ENCODE measurements around the gene CCDC196.
"Not testable (repeated sequence)": the region's sequence is repeated elsewhere in the genome, so short reads cannot be mapped to it uniquely, and the experiment has no call there.

Gene CCDC196

GRCh38 chr14:66539034-66539433 lies 52.9 kb downstream of the CCDC196 start:
- Histone ChIP-seq H3K4me1 (ENCODE audit: control insufficient read depth, insufficient read depth, low read length) (no peaks in the 10 kb centered on the region), H3K27me3 (ENCODE audit: control insufficient read depth, insufficient read depth, low read length) (no peaks in the 10 kb centered on the region), H3K4me3 (ENCODE audit: low read length) (no peak overlapping the region), H3K9ac (ENCODE audit: low read length) (no peak overlapping the region), H3K36me3 (ENCODE audit: control insufficient read depth, insufficient read depth, low read length) (no peaks in the 10 kb centered on the region), H3K9me3 (ENCODE audit: control insufficient read depth, low read length) (no peaks in the 10 kb centered on the region)

DNA sequence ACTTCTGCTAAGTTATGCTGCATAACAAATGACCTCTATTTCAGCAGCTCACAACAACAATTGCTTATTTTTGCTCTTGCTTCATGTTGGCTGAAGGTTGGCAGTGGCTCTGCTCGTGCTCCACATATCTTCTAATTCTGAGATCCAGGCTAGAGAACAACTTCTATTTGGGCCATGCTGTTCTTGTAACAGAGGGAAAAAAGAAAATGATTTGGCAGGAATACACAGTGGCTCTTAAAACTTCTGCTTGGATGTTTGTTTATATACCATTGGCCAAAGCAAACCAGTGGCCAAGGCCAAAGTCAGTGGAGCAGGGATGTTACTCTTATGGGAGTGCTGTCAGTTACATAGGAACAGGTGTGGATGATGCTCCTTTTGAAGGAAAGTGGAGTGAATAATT lies 53.9 kb downstream of the CCDC196 start:
- Histone ChIP-seq H3K27me3 (ENCODE audit: control insufficient read depth, insufficient read depth, low read length) (no peaks in the 10 kb centered on the region), H3K4me1 (ENCODE audit: control insufficient read depth, insufficient read depth, low read length) (no peaks in the 10 kb centered on the region), H3K4me3 (ENCODE audit: low read length) (no peak overlapping the region), H3K36me3 (ENCODE audit: control insufficient read depth, insufficient read depth, low read length) (no peaks in the 10 kb centered on the region), H3K9ac (ENCODE audit: low read length) (no peak overlapping the region), H3K9me3 (ENCODE audit: control insufficient read depth, low read length) (no peaks in the 10 kb centered on the region)

DNA sequence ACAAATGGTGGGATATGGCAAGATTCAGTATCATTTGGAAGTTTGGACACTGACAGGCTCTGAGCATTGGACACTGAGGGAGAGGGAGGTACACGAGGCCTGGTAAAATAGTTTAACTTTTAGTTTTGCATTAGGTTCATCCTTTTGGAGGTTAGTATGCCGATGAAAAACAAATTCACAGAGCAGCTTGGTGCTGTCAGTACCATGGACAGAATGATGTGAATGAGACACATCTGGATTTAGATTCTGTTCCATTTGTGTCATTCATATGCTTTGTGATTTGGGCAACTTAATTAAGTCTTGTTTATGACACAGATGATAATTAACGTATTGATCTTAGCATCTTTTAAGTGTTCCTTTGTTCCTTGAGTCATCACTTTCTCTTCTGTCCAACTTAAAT lies 55.5 kb downstream of the CCDC196 start:
- Histone ChIP-seq H3K9ac (ENCODE audit: low read length) (no peak overlapping the region), H3K4me1 (ENCODE audit: control insufficient read depth, insufficient read depth, low read length) (no peaks in the 10 kb centered on the region), H3K4me3 (ENCODE audit: low read length) (no peak overlapping the region), H3K9me3 (ENCODE audit: control insufficient read depth, low read length) (no peaks in the 10 kb centered on the region), H3K27me3 (ENCODE audit: control insufficient read depth, insufficient read depth, low read length) (no peaks in the 10 kb centered on the region), H3K36me3 (ENCODE audit: control insufficient read depth, insufficient read depth, low read length) (no peaks in the 10 kb centered on the region)

- no peaks in the 10 kb centered on the region for H3K36me3 ChIP-seq (ENCODE audit: control insufficient read depth, insufficient read depth, low read length)
- H3K4me3 ChIP-seq (ENCODE audit: low read length), result no peak overlapping the region
- no peak overlapping the region for H3K9ac ChIP-seq (ENCODE audit: low read length)
- H3K27me3 ChIP-seq (ENCODE audit: control insufficient read depth, insufficient read depth, low read length), result no peaks in the 10 kb centered on the region
- no peaks in the 10 kb centered on the region for H3K4me1 ChIP-seq (ENCODE audit: control insufficient read depth, insufficient read depth, low read length)
- H3K9me3 ChIP-seq (ENCODE audit: control insufficient read depth, low read length), result no peaks in the 10 kb centered on the region
Observed at GRCh38 chr14:66543996-66544395, 57.8 kb downstream of the CCDC196 start.

DNA sequence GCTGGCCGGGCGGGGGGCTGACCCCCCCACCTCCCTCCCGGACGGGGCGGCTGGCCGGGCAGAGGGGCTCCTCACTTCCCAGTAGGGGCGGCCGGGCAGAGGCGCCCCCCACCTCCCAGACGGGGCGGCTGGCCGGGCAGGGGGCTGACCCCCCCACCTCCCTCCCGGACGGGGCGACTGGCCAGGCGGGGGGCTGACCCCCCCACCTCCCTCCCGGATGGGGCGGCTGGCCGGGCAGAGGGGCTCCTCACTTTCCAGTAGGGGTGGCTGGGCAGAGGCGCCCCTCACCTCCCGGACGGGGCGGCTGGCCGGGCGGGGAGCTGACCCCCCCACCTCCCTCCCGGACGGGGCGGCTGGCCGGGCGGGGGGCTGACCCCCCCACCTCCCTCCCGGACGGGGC lies 59.0 kb downstream of the CCDC196 start:
- not testable (repeated sequence) for H3K4me1 ChIP-seq (ENCODE audit: control insufficient read depth, insufficient read depth, low read length); H3K4me3 ChIP-seq (ENCODE audit: low read length); H3K9ac ChIP-seq (ENCODE audit: low read length); H3K27me3 ChIP-seq (ENCODE audit: control insufficient read depth, insufficient read depth, low read length); H3K36me3 ChIP-seq (ENCODE audit: control insufficient read depth, insufficient read depth, low read length); H3K9me3 ChIP-seq (ENCODE audit: control insufficient read depth, low read length)

DNA sequence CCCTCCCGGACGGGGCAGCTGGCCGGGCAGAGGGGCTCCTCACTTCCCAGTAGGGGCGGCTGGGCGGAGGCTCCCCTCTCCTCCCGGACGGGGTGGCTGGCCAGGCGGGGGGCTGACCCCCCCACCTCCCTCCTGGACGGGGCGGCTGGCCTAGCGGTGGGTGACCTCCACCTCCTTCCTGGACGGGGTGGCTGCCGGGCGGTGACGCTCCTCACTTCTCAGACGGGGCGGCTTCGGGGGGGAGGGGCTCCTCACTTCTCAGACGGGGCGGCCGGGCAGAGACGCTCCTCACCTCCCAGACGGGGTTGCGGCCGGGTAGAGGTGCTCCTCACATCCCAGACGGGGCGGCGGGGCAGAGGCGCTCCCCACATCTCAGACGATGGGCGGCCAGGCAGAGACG lies 59.6 kb downstream of the CCDC196 start:
- not testable (repeated sequence) for H3K4me3 ChIP-seq (ENCODE audit: low read length); H3K9ac ChIP-seq (ENCODE audit: low read length); H3K9me3 ChIP-seq (ENCODE audit: control insufficient read depth, low read length); H3K27me3 ChIP-seq (ENCODE audit: control insufficient read depth, insufficient read depth, low read length); H3K4me1 ChIP-seq (ENCODE audit: control insufficient read depth, insufficient read depth, low read length); H3K36me3 ChIP-seq (ENCODE audit: control insufficient read depth, insufficient read depth, low read length)
